GM13976 (cell line): ENCODE measurements around the gene CSMD2.

Experiments used
- DNase-seq: peaks from one replicate; pipeline ENCODE4 v3.0.0; 2012; ENCODE audit warnings: low spot score
- CTCF ChIP-seq: IDR thresholded peaks from 2 replicates; pipeline ENCODE4 v1.5.1; 2012; ENCODE audit warnings: borderline replicate concordance, mild to moderate bottlenecking; ENCODE audit not compliant: insufficient read depth; ENCODE audit errors: extremely low read depth, missing control alignments, control extremely low read depth
- in situ Hi-C: fragments of 300-500 bp; cut with MboI; formaldehyde crosslinking; loops from one replicate; pipeline ENCODE4 v1.12.0; 2022; ENCODE audit warnings: low sequenced_read_pairs, mixed read lengths, inconsistent platforms; ENCODE audit not compliant: unreplicated experiment

The CSMD2 gene

GRCh38 chr1:33902486-33903209 is 262.4 kb downstream of the CSMD2 start:
- in situ Hi-C loops, result no loop called here
- no peak for DNase-seq
- no peak for TF ChIP-seq CTCF

DNA sequence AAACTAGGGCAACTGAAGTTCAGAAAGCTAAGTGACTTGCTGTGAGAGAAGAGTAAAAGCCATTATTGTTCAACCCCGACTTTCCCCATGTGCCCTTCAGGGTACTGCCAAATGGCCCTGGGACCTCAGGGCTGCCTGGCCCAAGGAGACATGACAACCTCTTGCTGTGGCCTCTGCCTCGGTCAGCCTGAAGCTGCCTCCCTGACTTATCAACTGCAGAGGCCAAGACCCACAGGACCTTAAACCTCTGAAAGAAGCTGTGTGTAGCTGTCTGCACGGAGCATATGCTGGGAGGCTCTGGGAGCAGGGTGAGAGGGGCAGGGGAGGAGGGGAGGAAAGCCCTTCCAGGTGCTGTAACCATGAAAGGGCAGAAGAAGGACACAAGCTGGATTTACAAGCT is 265.3 kb downstream of the CSMD2 start:
- in situ Hi-C loops, result no loop called here
- no peak for TF ChIP-seq CTCF
- DNase-seq, result no peak

GRCh38 chr1:33898881-33899280 is 266.1 kb downstream of the CSMD2 start:
- no peak for DNase-seq
- TF ChIP-seq CTCF, result no peak
- in situ Hi-C loops, result no loop called here

DNA sequence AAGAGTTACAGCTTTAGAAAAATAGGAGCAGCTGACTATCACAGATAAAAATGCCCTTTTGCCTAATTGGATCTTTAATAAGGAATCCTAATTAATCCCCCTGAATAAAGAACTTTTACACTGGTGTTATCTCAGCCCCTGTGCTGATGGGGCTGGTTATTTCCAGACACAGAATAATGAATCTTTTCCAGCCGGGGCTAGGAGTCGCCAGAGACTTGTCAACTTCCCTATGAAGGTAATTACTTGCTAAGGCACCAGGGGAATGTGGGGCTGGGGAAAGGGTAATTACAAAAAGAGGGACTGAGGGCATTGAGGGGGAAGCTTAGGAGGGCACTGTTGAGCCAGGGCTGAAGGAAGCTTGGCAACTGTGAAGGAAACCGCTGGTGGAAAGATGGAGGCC is 266.6 kb downstream of the CSMD2 start:
- in situ Hi-C loops, result no loop called here
- DNase-seq, result no peak
- no peak for TF ChIP-seq CTCF

DNA sequence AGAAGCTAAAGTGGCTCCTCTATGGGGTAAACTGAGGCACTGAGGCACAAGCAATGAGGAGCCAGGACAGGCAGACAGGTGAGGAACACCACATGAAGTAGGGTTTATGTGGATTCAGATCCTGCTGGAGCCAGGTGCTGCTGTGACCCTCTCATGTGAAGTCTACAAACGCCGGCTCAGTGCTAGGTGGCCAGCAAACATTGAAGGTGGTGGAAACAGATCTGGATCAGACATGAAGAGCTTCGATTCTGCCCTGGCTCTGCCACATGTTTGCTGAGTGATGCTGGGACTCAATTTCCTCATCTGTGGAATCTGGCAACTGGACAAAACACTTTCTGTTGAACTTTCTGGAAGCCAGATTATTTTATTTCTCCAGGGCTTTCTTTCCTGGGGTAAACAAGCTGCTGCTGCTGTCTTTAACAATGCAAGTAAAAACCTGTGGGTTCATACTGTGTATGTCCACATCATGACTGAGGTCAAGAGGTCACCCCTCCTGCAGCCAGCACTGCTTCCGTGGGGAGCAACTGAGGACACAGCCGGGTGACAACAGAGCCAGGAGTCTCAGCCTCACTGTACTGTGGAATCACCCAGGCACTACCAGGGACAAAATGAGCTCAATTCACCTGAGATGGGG is 267.8 kb downstream of the CSMD2 start:
- no peak for TF ChIP-seq CTCF
- in situ Hi-C loops, result no loop called here
- DNase-seq, result no peak

DNA sequence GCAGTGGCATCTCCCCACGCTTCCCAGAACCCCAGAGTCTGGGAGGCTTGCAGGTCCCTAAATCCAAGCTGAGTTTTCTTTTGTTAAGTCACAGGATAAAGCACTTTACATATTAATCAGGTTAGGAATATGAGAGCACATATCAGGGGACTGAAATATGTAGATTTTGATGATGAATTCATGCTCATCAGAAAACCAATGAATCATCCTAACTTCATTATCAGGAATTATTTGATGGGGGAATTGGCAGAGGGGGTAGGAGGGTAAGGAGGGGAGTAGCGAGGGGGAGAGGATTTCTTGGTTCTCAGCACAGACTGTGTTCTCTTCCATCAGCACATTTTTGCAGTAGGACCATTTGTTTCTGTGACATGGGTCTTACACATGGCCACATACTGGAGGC is 269.1 kb downstream of the CSMD2 start:
- in situ Hi-C loops, result no loop called here
- DNase-seq, result no peak
- TF ChIP-seq CTCF, result no peak
